ENCODE measurements around the gene ITGB1BP1.

Gene ITGB1BP1

DNA sequence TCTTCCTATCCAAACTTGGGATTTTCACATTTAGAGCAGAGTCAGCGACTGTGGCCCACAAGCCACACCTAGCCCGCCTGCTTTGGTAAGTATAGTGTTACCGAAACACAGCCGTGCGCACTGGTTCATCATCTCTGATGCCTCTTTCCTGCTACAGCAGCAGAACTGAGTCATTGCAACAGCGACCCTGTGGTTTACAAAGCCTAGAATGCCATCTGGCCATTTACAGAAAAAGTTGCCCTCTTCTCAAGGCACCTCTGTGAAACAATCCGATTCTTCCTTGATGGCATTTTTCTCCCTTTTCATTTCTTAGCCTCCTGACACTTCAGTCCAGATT, 40.3 kb upstream of the ITGB1BP1 start:
- ChIA-PET POLR2A (ENCODE audit: low non-redundant PET) (no interaction called here), CTCF (no interaction called here)
- DNase-seq (ENCODE audit: low spot score) = no peak
- H3K27ac ChIP-seq = no peak overlapping the region
- TF ChIP-seq, protein P1, sequence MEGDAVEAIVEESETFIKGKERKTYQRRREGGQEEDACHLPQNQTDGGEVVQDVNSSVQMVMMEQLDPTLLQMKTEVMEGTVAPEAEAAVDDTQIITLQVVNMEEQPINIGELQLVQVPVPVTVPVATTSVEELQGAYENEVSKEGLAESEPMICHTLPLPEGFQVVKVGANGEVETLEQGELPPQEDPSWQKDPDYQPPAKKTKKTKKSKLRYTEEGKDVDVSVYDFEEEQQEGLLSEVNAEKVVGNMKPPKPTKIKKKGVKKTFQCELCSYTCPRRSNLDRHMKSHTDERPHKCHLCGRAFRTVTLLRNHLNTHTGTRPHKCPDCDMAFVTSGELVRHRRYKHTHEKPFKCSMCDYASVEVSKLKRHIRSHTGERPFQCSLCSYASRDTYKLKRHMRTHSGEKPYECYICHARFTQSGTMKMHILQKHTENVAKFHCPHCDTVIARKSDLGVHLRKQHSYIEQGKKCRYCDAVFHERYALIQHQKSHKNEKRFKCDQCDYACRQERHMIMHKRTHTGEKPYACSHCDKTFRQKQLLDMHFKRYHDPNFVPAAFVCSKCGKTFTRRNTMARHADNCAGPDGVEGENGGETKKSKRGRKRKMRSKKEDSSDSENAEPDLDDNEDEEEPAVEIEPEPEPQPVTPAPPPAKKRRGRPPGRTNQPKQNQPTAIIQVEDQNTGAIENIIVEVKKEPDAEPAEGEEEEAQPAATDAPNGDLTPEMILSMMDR (conservative IDR thresholded peaks at IDR 0.05; ENCODE audit: low read depth) = no peak

DNA sequence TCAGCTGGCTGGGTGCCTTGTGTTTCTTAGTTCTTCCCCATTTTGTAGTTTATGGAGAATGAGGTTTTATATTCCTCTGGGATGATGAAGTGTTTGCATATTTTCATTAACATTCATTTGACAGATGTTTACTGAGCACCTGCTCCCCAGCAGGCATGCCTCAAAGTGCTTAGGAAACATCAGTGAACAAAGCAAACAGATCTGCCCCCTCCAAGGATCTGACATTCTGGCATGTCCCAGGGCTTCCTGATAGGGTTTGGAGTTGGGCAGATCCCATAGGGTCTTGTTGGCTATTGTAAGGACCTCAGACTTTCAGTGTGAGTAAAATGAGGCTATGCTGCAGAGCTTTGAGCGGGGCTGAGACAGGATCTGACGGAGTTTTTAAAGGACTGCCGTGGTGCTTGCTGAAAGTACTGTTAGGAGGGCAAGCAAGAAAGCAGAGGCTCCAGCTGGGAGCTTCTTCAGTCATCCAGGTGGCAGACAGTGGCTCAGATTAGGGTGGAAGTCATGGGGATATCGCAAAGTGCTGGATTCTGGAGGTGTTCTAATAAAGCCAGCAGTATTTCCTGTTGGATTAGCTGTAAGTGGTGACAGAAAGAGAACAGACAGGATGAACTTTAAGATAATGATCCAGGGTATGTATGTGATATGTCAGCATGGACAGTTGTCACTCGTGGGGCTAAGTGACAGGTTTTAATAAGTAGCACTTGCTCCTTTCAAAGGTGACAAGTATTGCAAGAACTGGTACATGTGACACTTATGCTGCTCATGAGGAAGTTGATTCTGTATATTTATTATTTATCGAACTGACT, 39.8 kb upstream of the ITGB1BP1 start:
- CTCF ChIA-PET = interaction anchor here (0.8 kb wide), 1 partner anchor 15 kb away, joined by 3 read pairs; no protein-coding TSS in a partner anchor
- no peak overlapping the region for H3K27ac ChIP-seq
- no peak for DNase-seq (ENCODE audit: low spot score)
- TF ChIP-seq, protein P1 (conservative IDR thresholded peaks at IDR 0.05; ENCODE audit: low read depth) = no peak
- POLR2A ChIA-PET (ENCODE audit: low non-redundant PET) = no interaction called here

DNA sequence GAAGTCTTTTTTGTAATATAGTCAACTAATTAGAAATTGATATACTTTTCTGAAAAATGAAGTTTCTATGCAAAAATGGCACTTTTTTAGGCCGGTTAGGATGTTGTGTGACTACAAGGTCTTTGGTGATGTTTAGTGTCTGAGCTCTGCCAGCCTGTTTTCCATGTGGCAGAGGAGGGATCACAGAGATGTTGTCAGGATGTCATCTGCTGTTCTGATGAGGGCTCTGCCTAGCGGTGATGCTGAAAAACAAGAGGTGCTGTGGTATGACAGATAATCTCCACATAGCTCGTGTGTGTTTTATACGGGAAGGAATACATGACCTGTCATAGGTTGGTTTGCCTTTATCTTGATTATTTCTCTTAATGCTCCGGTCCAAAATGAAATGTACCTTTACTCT, 39.0 kb upstream of the ITGB1BP1 start:
- no peak for DNase-seq (ENCODE audit: low spot score)
- CTCF ChIA-PET = no interaction called here
- TF ChIP-seq, protein P1 (conservative IDR thresholded peaks at IDR 0.05; ENCODE audit: low read depth) = no peak
- POLR2A ChIA-PET (ENCODE audit: low non-redundant PET) = no interaction called here
- no peak overlapping the region for H3K27ac ChIP-seq

DNA sequence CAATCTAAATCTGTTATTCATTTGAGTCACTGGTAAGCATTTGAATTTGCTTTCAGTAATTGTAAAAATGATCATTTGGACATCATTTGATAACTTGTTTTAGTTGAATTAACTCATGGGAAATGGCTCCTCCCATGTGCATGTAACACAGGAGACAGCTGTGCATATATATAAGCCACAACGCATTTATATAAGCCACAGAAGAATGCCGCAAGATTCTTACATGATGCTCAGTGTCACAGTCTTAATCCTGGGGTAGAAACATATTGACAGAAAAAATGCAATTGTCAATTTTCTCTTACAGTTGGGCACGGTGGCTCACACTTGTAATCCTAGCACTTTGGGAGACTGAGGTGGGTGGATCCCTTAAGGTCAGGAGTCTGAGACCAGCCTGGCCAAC, 37.8 kb upstream of the ITGB1BP1 start:
- H3K27ac ChIP-seq = no peak overlapping the region
- DNase-seq (ENCODE audit: low spot score) = no peak
- CTCF ChIA-PET = no interaction called here
- POLR2A ChIA-PET (ENCODE audit: low non-redundant PET) = no interaction called here
- TF ChIP-seq, protein P1 (conservative IDR thresholded peaks at IDR 0.05; ENCODE audit: low read depth) = no peak

DNA sequence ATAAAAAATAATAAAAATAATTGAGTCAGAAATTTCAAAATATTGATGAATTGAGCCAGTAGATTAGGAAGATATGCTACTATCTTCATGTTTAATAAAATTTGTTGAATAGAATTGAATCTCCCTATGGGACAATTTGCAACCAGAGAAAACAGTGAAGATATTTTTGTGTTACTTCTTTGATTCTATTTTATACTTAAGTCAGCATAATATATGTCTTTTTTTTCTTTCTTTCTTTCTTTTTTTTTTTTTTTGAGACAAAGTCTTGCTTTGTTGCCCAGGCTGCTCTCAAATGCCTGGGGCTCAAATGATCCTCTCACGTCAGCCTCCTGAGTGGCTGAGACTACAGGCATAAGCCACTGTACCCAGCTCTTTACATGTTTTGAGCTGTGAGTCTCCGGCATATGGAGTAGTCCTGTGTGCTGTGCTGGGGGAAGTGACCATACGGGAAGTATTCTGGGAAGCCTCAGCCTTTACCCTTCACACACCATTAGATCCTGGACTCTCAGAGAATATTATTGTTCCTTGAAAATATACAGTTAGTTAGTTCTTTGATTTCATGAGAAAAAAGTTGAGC, 37.2 kb upstream of the ITGB1BP1 start:
- H3K27ac ChIP-seq = no peak overlapping the region
- TF ChIP-seq, protein P1 (conservative IDR thresholded peaks at IDR 0.05; ENCODE audit: low read depth) = no peak
- POLR2A ChIA-PET (ENCODE audit: low non-redundant PET) = no interaction called here
- no peak for DNase-seq (ENCODE audit: low spot score)
- CTCF ChIA-PET = no interaction called here

GRCh38 chr2:9451231-9451630, 27.9 kb upstream of the ITGB1BP1 start:
- no peak overlapping the region for H3K27ac ChIP-seq
- DNase-seq (ENCODE audit: low spot score) = no peak
- ChIA-PET POLR2A (ENCODE audit: low non-redundant PET) (no interaction called here), CTCF (no interaction called here)
- TF ChIP-seq, protein P1 (conservative IDR thresholded peaks at IDR 0.05; ENCODE audit: low read depth) = no peak
